ENCODE data around the gene DENND1A. TPM values are rescaled to one million over a fixed set of nuclear protein-coding genes. Genes with fewer than 3 reads are reported as not detected.

The DENND1A gene
- total RNA-seq, 2 experiments from 2014 or later = 23.7 to 29.5 TPM

- ATAC-seq = no peak
Observed at GRCh38 chr9:123481209-123481865, 448.6 kb downstream of the DENND1A start.

GRCh38 chr9:123480791-123481190 lies 449.1 kb downstream of the DENND1A start:
- Mint-ChIP-seq H3K9me3 (ENCODE audit: low read depth) (no peaks in the 10 kb centered on the region), H3K36me3 (ENCODE audit: low read depth) (no peaks in the 10 kb centered on the region), H3K27me3 (no peaks in the 10 kb centered on the region), H3K4me1 (no peaks in the 10 kb centered on the region), H3K4me3 (no peak overlapping the region), H3K27ac (no peak overlapping the region)
- intact Hi-C loops (cut with DNase I, micrococcal nuclease) = no loop called here
- ChIA-PET POLR2A (no interaction called here), CTCF (interaction anchor here (0.6 kb wide), 2 partner anchors 106 to 485 kb away, joined by 3 read pairs; no protein-coding TSS in a partner anchor)
- DNase-seq (no peak), ATAC-seq (no peak)

More at GRCh38 chr9:123481209-123481865, 448.6 kb downstream of the DENND1A start:
- CTCF ChIA-PET = interaction anchor here (0.6 kb wide), 1 partner anchor 106 kb away, joined by 3 read pairs; no protein-coding TSS in a partner anchor
- POLR2A ChIA-PET = no interaction called here
- Mint-ChIP-seq H3K9me3 (ENCODE audit: low read depth) (no peaks in the 10 kb centered on the region), H3K27ac (no peak overlapping the region), H3K4me3 (no peak overlapping the region), H3K36me3 (ENCODE audit: low read depth) (no peaks in the 10 kb centered on the region), H3K4me1 (no peaks in the 10 kb centered on the region), H3K27me3 (no peaks in the 10 kb centered on the region)
- intact Hi-C loops (cut with DNase I, micrococcal nuclease) = no loop called here
- no peak for DNase-seq

- ChIA-PET POLR2A (no interaction called here), CTCF (interaction anchor here (0.5 to 0.6 kb wide), 2 partner anchors 486 to 522 kb away, joined by 3 read pairs; no protein-coding TSS in a partner anchor)
- no peak overlapping the region for H3K27ac Mint-ChIP-seq
- H3K4me1 Mint-ChIP-seq = no peaks in the 10 kb centered on the region
- ATAC-seq (no peak), DNase-seq (no peak)
- intact Hi-C loops (cut with DNase I, micrococcal nuclease) = no loop called here
- no peak overlapping the region for H3K4me3 Mint-ChIP-seq
- H3K36me3 Mint-ChIP-seq (ENCODE audit: low read depth) = no peaks in the 10 kb centered on the region
- H3K27me3 Mint-ChIP-seq = no peaks in the 10 kb centered on the region
- H3K9me3 Mint-ChIP-seq (ENCODE audit: low read depth) = no peaks in the 10 kb centered on the region
Observed at GRCh38 chr9:123480096-123480495, 449.8 kb downstream of the DENND1A start.

GRCh38 chr9:123478967-123479602 lies 450.8 kb downstream of the DENND1A start:
- no peaks in the 10 kb centered on the region for H3K9me3 Mint-ChIP-seq (ENCODE audit: low read depth)
- intact Hi-C loops (cut with DNase I, micrococcal nuclease) = no loop called here
- DNase-seq (no peak), ATAC-seq (no peak)
- H3K4me3 Mint-ChIP-seq = no peak overlapping the region
- ChIA-PET POLR2A (no interaction called here), CTCF (no interaction called here)
- H3K4me1 Mint-ChIP-seq = no peaks in the 10 kb centered on the region
- no peaks in the 10 kb centered on the region for H3K36me3 Mint-ChIP-seq (ENCODE audit: low read depth)
- no peaks in the 10 kb centered on the region for H3K27me3 Mint-ChIP-seq
- H3K27ac Mint-ChIP-seq = no peak overlapping the region

- ATAC-seq = no peak
- H3K4me3 Mint-ChIP-seq = no peak overlapping the region
- H3K9me3 Mint-ChIP-seq (ENCODE audit: low read depth) = no peaks in the 10 kb centered on the region
- CTCF ChIA-PET = no interaction called here
- DNase-seq = no peak
- intact Hi-C loops (cut with DNase I, micrococcal nuclease) = no loop called here
- H3K27ac Mint-ChIP-seq = no peak overlapping the region
- POLR2A ChIA-PET = no interaction called here
- no peaks in the 10 kb centered on the region for H3K36me3 Mint-ChIP-seq (ENCODE audit: low read depth)
- no peaks in the 10 kb centered on the region for H3K4me1 Mint-ChIP-seq
- H3K27me3 Mint-ChIP-seq = no peaks in the 10 kb centered on the region
Observed at GRCh38 chr9:123478160-123478559, 451.8 kb downstream of the DENND1A start.

GRCh38 chr9:123475407-123475806 lies 454.5 kb downstream of the DENND1A start:
- H3K27me3 Mint-ChIP-seq = no peaks in the 10 kb centered on the region
- no peak for ATAC-seq
- no peaks in the 10 kb centered on the region for H3K9me3 Mint-ChIP-seq (ENCODE audit: low read depth)
- CTCF ChIA-PET = no interaction called here
- no peaks in the 10 kb centered on the region for H3K4me1 Mint-ChIP-seq
- no peak overlapping the region for H3K4me3 Mint-ChIP-seq
- POLR2A ChIA-PET = no interaction called here
- no peaks in the 10 kb centered on the region for H3K36me3 Mint-ChIP-seq (ENCODE audit: low read depth)
- DNase-seq = no peak
- intact Hi-C loops (cut with DNase I, micrococcal nuclease) = no loop called here
- H3K27ac Mint-ChIP-seq = no peak overlapping the region

- ATAC-seq (no peak), DNase-seq (no peak)
- CTCF ChIA-PET = no interaction called here
- Mint-ChIP-seq H3K27me3 (no peaks in the 10 kb centered on the region), H3K36me3 (ENCODE audit: low read depth) (no peaks in the 10 kb centered on the region), H3K4me3 (no peak overlapping the region), H3K9me3 (ENCODE audit: low read depth) (no peaks in the 10 kb centered on the region), H3K27ac (no peak overlapping the region), H3K4me1 (no peaks in the 10 kb centered on the region)
- intact Hi-C loops (cut with DNase I, micrococcal nuclease) = no loop called here
- POLR2A ChIA-PET = no interaction called here
Observed at GRCh38 chr9:123472862-123473614, 456.9 kb downstream of the DENND1A start.

- ChIA-PET POLR2A (no interaction called here), CTCF (interaction anchor here (1.6 kb wide), 1 partner anchor 12 kb away, joined by 4 read pairs; no protein-coding TSS in a partner anchor)
- no peak for DNase-seq
- H3K9me3 Mint-ChIP-seq (ENCODE audit: low read depth) = no peaks in the 10 kb centered on the region
- H3K4me1 Mint-ChIP-seq = no peaks in the 10 kb centered on the region
- no peak overlapping the region for H3K4me3 Mint-ChIP-seq
- no peak for ATAC-seq
- no peak overlapping the region for H3K27ac Mint-ChIP-seq
- intact Hi-C loops (cut with DNase I, micrococcal nuclease) = no loop called here
- no peaks in the 10 kb centered on the region for H3K27me3 Mint-ChIP-seq
- H3K36me3 Mint-ChIP-seq (ENCODE audit: low read depth) = no peaks in the 10 kb centered on the region
Observed at GRCh38 chr9:123471843-123472570, 457.9 kb downstream of the DENND1A start.

- ATAC-seq = no peak
- intact Hi-C loops (cut with DNase I, micrococcal nuclease) = no loop called here
- DNase-seq = no peak
- Mint-ChIP-seq H3K4me3 (no peak overlapping the region), H3K36me3 (ENCODE audit: low read depth) (no peaks in the 10 kb centered on the region), H3K27ac (no peak overlapping the region), H3K4me1 (no peaks in the 10 kb centered on the region), H3K27me3 (no peaks in the 10 kb centered on the region), H3K9me3 (ENCODE audit: low read depth) (no peaks in the 10 kb centered on the region)
- ChIA-PET CTCF (interaction anchor here (1.6 kb wide), 1 partner anchor 11 kb away, joined by 4 read pairs; no protein-coding TSS in a partner anchor), POLR2A (no interaction called here)
Observed at GRCh38 chr9:123470991-123471770, 458.7 kb downstream of the DENND1A start.

- CTCF ChIA-PET = interaction anchor here (1.6 kb wide), 1 partner anchor 10 kb away, joined by 4 read pairs; no protein-coding TSS in a partner anchor
- H3K4me3 Mint-ChIP-seq = no peak overlapping the region
Observed at GRCh38 chr9:123470121-123470782, 459.7 kb downstream of the DENND1A start.

More at GRCh38 chr9:123470121-123470782, 459.7 kb downstream of the DENND1A start:
- H3K4me1 Mint-ChIP-seq = no peaks in the 10 kb centered on the region
- no peaks in the 10 kb centered on the region for H3K27me3 Mint-ChIP-seq
- H3K9me3 Mint-ChIP-seq (ENCODE audit: low read depth) = no peaks in the 10 kb centered on the region
- ATAC-seq = no peak
- DNase-seq = no peak
- H3K36me3 Mint-ChIP-seq (ENCODE audit: low read depth) = no peaks in the 10 kb centered on the region
- no peak overlapping the region for H3K27ac Mint-ChIP-seq
- POLR2A ChIA-PET = no interaction called here
- intact Hi-C loops (cut with DNase I, micrococcal nuclease) = no loop called here

All from activated CD4-positive, alpha-beta T cell treated with anti-CD3 and anti-CD28 coated beads for 36 hours (primary cell).